Endodermal cell (in vitro differentiated cells): ENCODE data around the gene SLC9A7. TPM values are rescaled to one million over a fixed set of nuclear protein-coding genes. Genes with fewer than 3 reads are reported as not detected.

Experiments
- DNase-seq: peaks from one replicate; pipeline ENCODE4 v3.0.0-alpha.2; 2017
- H3K27ac ChIP-seq: 2 replicates; pipeline ENCODE4 v1.5.1; 2013; ENCODE audit warnings: mild to moderate bottlenecking, low read depth, low read length, moderate library complexity
- H3K27me3 ChIP-seq: 2 replicates; pipeline ENCODE4 v1.6.1; 2013; ENCODE audit warnings: mild to moderate bottlenecking, low read length, moderate library complexity; ENCODE audit not compliant: insufficient read depth, control insufficient read depth, poor library complexity, severe bottlenecking
- H3K36me3 ChIP-seq: 2 replicates; pipeline ENCODE4 v1.7.0; 2013; ENCODE audit warnings: mild to moderate bottlenecking, low read length, moderate library complexity; ENCODE audit not compliant: control insufficient read depth, insufficient read depth
- H3K4me1 ChIP-seq: one replicate; pipeline ENCODE4 v1.7.0; 2013; ENCODE audit warnings: low read length; ENCODE audit not compliant: control insufficient read depth, insufficient read depth
- H3K4me3 ChIP-seq: 2 replicates; pipeline ENCODE4 v1.5.1; 2013; ENCODE audit warnings: mild to moderate bottlenecking, low read length, moderate library complexity
- H3K9ac ChIP-seq: 2 replicates; pipeline ENCODE4 v1.6.1; 2013; ENCODE audit warnings: mild to moderate bottlenecking, low read length, moderate library complexity; ENCODE audit not compliant: poor library complexity, severe bottlenecking; ENCODE audit errors: extremely low read depth
- H3K9me3 ChIP-seq: 2 replicates; pipeline ENCODE4 v1.6.1; 2013; ENCODE audit warnings: mild to moderate bottlenecking, low read length, moderate library complexity; ENCODE audit not compliant: control insufficient read depth
- H3K27ac Mint-ChIP-seq: 2 replicates; pipeline ENCODE4 v1.8.0; 2020; ENCODE audit warnings: mixed read lengths
- H3K27me3 Mint-ChIP-seq: 2 replicates; pipeline ENCODE4 v1.8.0; 2021; ENCODE audit warnings: mild to moderate bottlenecking, mixed read lengths; ENCODE audit not compliant: insufficient read depth
- H3K36me3 Mint-ChIP-seq: 2 replicates; pipeline ENCODE4 v1.8.0; 2020; ENCODE audit warnings: low read depth, mixed read lengths
- H3K4me1 Mint-ChIP-seq: 2 replicates; pipeline ENCODE4 v1.8.0; 2020; ENCODE audit warnings: mixed read lengths
- H3K4me3 Mint-ChIP-seq: 2 replicates; pipeline ENCODE4 v1.8.0; 2020; ENCODE audit warnings: mild to moderate bottlenecking, moderate library complexity, mixed read lengths
- H3K9me3 Mint-ChIP-seq: 2 replicates; pipeline ENCODE4 v1.8.0; 2020; ENCODE audit warnings: mild to moderate bottlenecking, mixed read lengths
- CTCF ChIP-seq: fragments of 200-600 bp; sonication (generic); conservative IDR thresholded peaks from 2 replicates; pipeline ENCODE4 v1.5.0; 2021; ENCODE audit warnings: antibody characterized with exemption, mild to moderate bottlenecking
- WGBS, 2 experiments: methylation state at CpG; one replicate each; pipeline versions ENCODE4 v1.1.5 to v1.1.7; 2013; ENCODE audit warnings: missing lambda C conversion rate in 2 of 2, mixed read lengths in 1 of 2; ENCODE audit not compliant: insufficient coverage in 1 of 2, insufficient read length in 1 of 2; 5-methylcytosine and 5-hydroxymethylcytosine counted together
- total RNA-seq, 2 donors: library from RNA; stranded (reverse); fragmentation: NEBNext Ultra II Directional in 1 of 2; extraction: Animal tissue kit (Norgen Biotek cat#: 25700) in 1 of 2; gene quantifications; 2 replicates in 1 of 2; 3 replicates in 1 of 2; pipeline ENCODE4 v1.2.1, GENCODE V29; 2021

SLC9A7 gene
- total RNA-seq, 2 donors from 2014 or later: 23.7 to 25.3 TPM

GRCh38 chrX:46601283-46601682, 157.6 kb downstream of the SLC9A7 start:
- H3K9ac ChIP-seq: no peak overlapping the region
- 68 to 73% methylated on average over 4 to 5 of the region's 6 CpGs for WGBS, 2 experiments
- no peaks in the 10 kb centered on the region for H3K27me3 ChIP-seq
- no peak for TF ChIP-seq CTCF
- no peaks in the 10 kb centered on the region for H3K9me3 ChIP-seq
- H3K27me3 Mint-ChIP-seq: no peaks in the 10 kb centered on the region
- H3K9me3 Mint-ChIP-seq: peaks cover 42% of the 10 kb centered on the region
- DNase-seq: no peak
- no peaks in the 10 kb centered on the region for H3K4me1 ChIP-seq
- H3K4me3 Mint-ChIP-seq: no peak overlapping the region
- no peak overlapping the region for H3K27ac Mint-ChIP-seq
- H3K4me3 ChIP-seq: no peak overlapping the region
- H3K4me1 Mint-ChIP-seq: no peaks in the 10 kb centered on the region
- peaks cover 8% of the 10 kb centered on the region for H3K36me3 ChIP-seq
- peaks cover 20% of the 10 kb centered on the region for H3K36me3 Mint-ChIP-seq
- no peak overlapping the region for H3K27ac ChIP-seq

- no peak for TF ChIP-seq CTCF
- peaks cover 48% of the 10 kb centered on the region for H3K9me3 Mint-ChIP-seq
- H3K27ac ChIP-seq: no peak overlapping the region
- no peaks in the 10 kb centered on the region for H3K9me3 ChIP-seq
- no peak overlapping the region for H3K9ac ChIP-seq
- H3K27me3 Mint-ChIP-seq: no peaks in the 10 kb centered on the region
- peaks cover 10% of the 10 kb centered on the region for H3K36me3 Mint-ChIP-seq
- no peak overlapping the region for H3K4me3 Mint-ChIP-seq
- no peak overlapping the region for H3K4me3 ChIP-seq
- H3K4me1 Mint-ChIP-seq: no peaks in the 10 kb centered on the region
- no peak for DNase-seq
- H3K4me1 ChIP-seq: no peaks in the 10 kb centered on the region
- H3K36me3 ChIP-seq: peaks cover 8% of the 10 kb centered on the region
- no peaks in the 10 kb centered on the region for H3K27me3 ChIP-seq
- H3K27ac Mint-ChIP-seq: no peak overlapping the region
- whole genome bisulfite sequencing, 2 experiments: 0% methylated on average over 1 of the region's 1 CpG; no CpG with 5 or more reads in 1 of the 2 experiments
Observed at GRCh38 chrX:46599051-46599560, 159.8 kb downstream of the SLC9A7 start.

GRCh38 chrX:46597771-46598170, 161.1 kb downstream of the SLC9A7 start:
- peak; percentile 13 for TF ChIP-seq CTCF
- no peaks in the 10 kb centered on the region for H3K4me1 ChIP-seq
- Mint-ChIP-seq H3K4me3 (no peak overlapping the region), H3K9me3 (peaks cover 39% of the 10 kb centered on the region), H3K4me1 (no peaks in the 10 kb centered on the region), H3K27ac (no peak overlapping the region), H3K36me3 (peaks cover 6% of the 10 kb centered on the region), H3K27me3 (no peaks in the 10 kb centered on the region)
- no peak overlapping the region for H3K9ac ChIP-seq
- no peaks in the 10 kb centered on the region for H3K27me3 ChIP-seq
- 89 to 94% methylated on average over 3 to 5 of the region's 6 CpGs for WGBS, 2 experiments
- no peak for DNase-seq
- no peaks in the 10 kb centered on the region for H3K9me3 ChIP-seq
- peaks cover 5% of the 10 kb centered on the region for H3K36me3 ChIP-seq
- no peak overlapping the region for H3K27ac ChIP-seq
- H3K4me3 ChIP-seq: no peak overlapping the region
